Endothelial cell of umbilical vein (primary cell): ENCODE results near the gene NHSL2.

Source experiments
- EZH2 ChIP-seq: IDR thresholded peaks from 2 replicates; pipeline ENCODE4 v1.6.1; 2012; ENCODE audit warnings: borderline replicate concordance, low read depth, mild to moderate bottlenecking, moderate library complexity, low read length, inconsistent platforms; ENCODE audit not compliant: severe bottlenecking
- MAX ChIP-seq: IDR thresholded peaks from 2 replicates; pipeline ENCODE4 v1.6.1; 2011; ENCODE audit not compliant: insufficient read depth, insufficient read length
- POLR2A ChIP-seq: IDR thresholded peaks from 2 replicates; pipeline ENCODE4 v1.6.1; 2012; ENCODE audit warnings: low read depth, mild to moderate bottlenecking, control low read depth, low read length
- POLR2AphosphoS5 ChIP-seq: IDR thresholded peaks from 2 replicates; pipeline ENCODE4 v1.6.1; 2012; ENCODE audit warnings: low read depth, mild to moderate bottlenecking, control low read depth, low read length, moderate library complexity; ENCODE audit not compliant: insufficient read depth
- TF ChIP-seq, protein P1 (sequence below), 2 donors: IDR thresholded peaks; 1 replicate in 1 of 2; 2 replicates in 1 of 2; pipeline ENCODE4 v1.5.1; 2011; ENCODE audit warnings: low read length in 2 of 2, mild to moderate bottlenecking in 2 of 2, moderate library complexity in 2 of 2, control low read depth in 1 of 2, inconsistent platforms in 1 of 2, low read depth in 1 of 2; ENCODE audit not compliant: insufficient read depth in 1 of 2; ENCODE audit errors: extremely low read depth in 1 of 2

DNA sequence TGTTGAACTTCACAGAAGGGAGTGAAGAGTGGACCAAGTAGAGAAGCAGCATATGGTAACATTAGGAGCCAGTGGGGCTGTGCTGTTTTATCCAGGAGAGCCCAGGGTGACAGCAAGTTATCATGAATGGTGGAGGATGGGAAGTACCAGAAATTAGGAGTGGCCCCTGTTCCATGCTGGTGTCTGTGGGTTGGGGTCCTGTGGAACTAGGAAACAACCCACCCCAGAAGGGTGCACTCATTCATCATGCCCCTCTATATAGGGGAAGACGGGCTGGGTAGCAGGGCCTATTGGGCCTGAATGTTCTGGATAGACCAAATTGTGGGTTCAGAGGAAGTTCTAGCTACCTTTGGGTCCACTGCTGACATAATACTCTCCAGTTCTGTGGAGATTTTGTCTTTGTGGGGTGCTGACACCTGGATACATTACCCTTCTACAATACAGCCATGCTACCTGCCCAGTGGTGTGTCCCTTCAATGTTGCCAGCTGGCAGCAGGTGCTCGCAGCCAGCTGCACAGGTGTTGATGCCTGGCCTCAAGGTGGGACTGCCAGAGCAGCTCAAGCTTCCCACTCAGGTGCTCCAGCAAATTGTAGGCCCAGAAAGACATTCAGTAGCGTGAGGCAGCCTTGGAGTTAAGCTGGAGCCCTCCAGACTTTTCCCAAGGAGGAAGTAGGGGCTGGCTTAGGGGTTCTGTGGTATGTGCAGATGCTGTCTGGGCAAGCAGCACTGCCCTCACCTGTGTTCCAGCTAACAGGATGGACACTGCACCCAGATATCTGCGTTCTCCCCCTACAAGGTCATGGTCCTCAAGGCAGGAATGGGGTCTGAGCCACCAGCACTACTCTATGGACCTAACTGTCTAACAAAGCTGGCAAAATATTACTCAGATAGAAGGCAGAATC, 106.5 kb downstream of the NHSL2 start:
- TF ChIP-seq, protein P1, sequence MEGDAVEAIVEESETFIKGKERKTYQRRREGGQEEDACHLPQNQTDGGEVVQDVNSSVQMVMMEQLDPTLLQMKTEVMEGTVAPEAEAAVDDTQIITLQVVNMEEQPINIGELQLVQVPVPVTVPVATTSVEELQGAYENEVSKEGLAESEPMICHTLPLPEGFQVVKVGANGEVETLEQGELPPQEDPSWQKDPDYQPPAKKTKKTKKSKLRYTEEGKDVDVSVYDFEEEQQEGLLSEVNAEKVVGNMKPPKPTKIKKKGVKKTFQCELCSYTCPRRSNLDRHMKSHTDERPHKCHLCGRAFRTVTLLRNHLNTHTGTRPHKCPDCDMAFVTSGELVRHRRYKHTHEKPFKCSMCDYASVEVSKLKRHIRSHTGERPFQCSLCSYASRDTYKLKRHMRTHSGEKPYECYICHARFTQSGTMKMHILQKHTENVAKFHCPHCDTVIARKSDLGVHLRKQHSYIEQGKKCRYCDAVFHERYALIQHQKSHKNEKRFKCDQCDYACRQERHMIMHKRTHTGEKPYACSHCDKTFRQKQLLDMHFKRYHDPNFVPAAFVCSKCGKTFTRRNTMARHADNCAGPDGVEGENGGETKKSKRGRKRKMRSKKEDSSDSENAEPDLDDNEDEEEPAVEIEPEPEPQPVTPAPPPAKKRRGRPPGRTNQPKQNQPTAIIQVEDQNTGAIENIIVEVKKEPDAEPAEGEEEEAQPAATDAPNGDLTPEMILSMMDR (IDR thresholded peaks at IDR 0.05; ENCODE audit: extremely low read depth in 1 of 2, insufficient read depth in 1 of 2, low read depth in 1 of 2, low read length in 2 of 2) = no peak
- TF ChIP-seq MAX (no peak), POLR2AphosphoS5 (no peak), POLR2A (no peak), EZH2 (no peak)
